NCI-H460 (cell line): ENCODE measurements around the gene RIMBP2. TPM values are rescaled to one million over a fixed set of nuclear protein-coding genes. Genes with fewer than 3 reads are reported as not detected.

Experiments used
- DNase-seq: peaks from one replicate; pipeline ENCODE4 v3.0.0-alpha.2; 2016; ENCODE audit warnings: low read depth; ENCODE audit errors: extremely low read depth
- total RNA-seq: library from RNA; depleted of rRNA; stranded (reverse); fragments of >200 nt; shearing (Covaris generic); gene quantifications from 2 replicates; pipeline ENCODE4 v1.2.3, GENCODE V29; 2014

The RIMBP2 gene
- total RNA-seq, 1 experiment from 2014 or later: 0.02 TPM

DNA sequence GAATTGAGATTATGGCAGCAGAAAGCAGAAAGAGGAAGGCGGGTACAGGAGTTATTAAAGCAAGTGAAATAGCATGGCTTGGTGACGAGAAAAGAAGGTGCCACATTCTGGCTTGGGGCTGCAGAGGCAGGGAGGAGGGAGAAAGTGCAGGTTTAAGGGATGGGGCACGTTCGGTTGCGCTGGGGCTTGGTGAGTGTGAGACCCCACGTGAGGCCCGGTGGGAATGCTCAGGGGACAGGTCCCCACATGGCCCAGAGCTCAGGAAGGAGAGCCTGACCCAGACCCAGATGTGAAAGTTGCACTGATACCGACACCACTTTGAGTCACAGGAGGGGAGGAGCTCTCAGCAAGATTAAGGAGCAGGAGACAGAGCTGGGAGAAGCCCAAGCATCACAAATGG lies 191.3 kb downstream of the RIMBP2 start:
- DNase-seq: no peak

DNA sequence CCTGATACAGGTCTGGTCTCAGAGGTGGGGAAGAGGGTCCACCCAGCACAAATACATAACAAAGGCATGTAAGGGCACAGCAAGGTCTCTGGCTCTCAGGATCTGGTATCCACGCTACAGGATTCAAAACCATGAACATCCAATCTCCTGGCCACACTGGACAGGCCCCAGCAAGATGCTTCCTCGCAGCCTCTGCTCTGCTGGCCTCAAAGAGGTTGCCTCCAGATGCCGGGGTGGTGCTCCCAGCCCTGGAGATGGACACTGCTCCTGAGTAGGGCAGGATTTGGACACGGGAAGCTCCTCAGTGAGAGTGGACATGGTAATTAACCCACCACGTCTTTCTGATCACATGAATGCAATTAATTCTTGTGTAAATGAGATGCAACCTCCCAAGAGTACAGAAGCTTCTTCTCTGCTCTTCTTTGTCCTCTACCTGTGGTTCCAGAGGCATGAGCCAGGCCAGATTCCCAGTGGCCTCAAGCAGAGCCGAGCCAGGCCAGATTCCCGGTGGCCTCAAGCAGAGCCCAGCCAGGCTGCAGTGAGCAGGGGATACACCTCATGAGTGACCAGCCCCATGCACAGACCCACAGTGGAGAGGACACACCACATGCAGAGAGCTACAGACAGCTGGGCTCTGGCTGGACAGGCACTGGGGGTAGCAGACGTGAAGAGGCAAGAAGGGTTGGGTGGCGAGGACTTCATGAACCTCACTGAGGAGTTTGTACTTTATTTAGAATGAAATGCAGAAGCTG lies 192.1 kb downstream of the RIMBP2 start:
- DNase-seq: no peak

DNA sequence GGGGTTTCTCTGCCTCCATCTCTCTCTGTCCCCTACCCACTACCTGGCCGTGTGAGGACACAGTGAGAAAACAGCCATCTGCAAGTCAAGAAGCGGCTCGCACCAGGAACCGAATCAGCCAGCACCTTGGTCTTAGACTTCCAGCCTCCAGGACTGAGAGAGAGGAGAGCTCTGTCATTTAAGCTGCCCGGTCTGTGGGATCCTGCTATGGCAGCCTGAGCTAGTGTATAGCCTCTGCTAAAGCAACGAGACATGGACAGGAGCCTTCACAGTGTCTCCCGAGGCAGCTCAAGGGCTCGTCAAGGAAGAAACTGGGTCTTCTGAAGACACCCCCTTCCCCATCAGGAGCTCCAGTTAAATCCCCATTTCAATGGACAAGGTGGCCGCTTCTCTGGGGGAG lies 192.9 kb downstream of the RIMBP2 start:
- no peak for DNase-seq

DNA sequence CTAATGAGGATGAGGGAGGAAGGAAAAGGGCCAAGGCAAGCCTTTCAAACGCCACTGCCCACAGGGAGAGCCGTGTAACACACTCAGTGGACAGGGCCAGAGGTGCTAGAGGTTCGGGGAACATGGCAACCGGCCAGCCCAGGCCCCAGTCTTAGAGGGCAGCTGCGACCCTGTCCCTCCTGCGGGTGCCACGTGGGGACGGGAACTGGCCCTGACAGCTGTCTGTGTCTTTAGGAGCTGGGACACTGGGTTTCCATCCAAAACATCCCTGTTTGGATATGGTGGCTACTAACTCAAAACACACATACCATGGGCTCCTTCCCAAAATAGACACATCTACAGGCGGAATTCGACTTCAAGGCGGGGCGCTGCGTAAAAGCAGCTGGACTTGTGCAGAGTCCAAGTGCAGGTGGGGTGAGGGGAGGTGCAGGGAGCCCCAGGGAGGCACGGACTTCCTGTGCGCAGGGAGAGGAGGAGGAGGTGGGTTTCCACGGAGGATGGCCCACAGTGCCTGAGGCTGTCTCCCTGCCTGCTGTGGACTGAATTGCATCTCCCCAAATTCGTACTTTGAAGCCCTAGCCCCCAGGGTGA lies 193.8 kb downstream of the RIMBP2 start:
- DNase-seq: no peak

DNA sequence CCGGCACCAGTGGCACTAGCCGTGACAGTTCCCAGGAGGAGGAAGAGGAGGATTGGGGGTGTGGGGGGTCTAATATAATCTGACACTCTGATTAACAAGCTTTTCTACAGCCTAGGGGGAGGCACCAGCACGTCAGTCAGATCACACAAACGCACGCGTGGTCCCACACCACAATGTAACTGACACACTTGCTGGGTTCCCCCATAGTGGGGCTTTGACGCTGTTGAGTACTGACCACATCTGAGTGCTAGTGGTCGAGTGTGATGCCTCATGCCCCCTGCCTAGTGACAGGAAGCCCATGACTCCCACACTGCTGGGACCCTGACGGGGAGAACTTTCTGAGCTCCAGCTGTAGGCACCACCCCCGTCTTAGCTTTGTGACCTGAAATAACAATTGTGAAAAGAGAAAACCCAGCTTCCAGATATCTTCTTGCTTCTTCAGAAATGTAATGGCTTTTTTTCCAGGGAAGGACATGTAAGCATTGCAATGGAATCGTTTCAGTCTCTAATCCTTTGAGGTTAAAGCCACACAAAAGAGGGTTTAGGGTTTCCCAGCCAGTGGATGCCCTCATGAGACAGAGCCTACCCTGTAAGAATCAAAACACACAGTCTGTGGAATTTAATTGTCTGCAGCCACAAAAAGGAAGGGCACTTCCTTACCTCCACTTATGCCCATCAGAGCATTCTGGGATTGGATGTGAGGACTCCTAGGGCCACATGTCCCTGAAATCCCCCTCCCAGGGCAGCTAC lies 194.5 kb downstream of the RIMBP2 start:
- no peak for DNase-seq

DNA sequence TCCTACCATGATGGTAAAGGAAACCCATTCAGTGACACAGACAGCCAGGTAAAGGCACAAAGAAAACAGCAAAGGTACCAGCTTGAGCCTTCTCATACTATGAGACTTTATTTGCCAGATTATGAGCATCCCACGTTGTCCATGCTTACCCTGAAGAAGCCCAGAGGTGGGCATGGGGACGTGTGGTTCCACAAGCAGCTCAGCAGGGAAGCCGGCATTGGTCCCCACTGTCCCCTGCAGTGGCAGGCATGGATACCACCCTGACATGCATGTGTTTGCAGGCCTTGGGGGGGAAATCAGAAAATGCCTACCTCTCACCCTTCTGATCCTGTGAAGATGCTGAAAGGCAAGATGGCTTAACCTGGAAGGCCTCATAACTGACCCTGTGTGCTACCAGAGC lies 195.3 kb downstream of the RIMBP2 start:
- DNase-seq: no peak

DNA sequence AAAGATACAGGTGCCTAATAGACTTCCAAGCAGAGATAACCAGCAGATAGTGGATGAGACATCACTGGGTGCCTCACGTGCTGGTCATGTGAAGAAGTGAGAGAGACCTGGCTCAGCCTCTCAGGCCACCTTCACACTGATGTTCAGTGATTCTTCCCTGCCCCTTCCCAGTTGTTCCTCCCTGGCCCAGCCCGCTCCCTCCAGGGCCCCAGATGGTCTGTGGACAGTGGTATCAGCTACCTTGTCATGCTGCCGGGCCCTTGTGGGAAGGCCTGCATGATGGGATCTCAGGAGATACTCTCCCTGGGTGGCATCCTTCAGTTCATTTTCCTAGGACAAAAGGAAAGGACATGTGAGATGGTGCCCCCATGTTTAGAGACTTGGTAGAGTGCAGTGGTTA lies 198.5 kb downstream of the RIMBP2 start:
- no peak for DNase-seq

DNA sequence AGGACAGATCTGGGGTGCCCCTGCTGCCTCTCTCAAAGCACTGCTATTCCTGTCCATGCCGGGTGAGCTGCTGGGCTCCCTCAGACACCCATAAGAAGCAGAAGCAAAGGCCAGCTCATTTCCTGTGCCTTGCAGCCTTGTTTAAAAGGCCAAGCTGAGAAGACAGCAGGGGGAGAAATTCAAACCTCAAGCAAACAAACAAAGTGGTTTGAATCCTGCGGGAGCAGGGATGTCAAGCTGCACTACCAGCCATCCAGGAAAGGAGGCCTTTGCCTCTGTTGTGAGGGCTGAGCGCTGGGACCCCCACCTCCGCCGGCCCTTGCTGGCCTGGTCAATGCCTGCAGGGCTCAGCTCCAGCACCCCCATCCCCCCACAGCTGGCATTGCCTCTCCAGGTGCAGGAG lies 201.9 kb downstream of the RIMBP2 start:
- no peak for DNase-seq

DNA sequence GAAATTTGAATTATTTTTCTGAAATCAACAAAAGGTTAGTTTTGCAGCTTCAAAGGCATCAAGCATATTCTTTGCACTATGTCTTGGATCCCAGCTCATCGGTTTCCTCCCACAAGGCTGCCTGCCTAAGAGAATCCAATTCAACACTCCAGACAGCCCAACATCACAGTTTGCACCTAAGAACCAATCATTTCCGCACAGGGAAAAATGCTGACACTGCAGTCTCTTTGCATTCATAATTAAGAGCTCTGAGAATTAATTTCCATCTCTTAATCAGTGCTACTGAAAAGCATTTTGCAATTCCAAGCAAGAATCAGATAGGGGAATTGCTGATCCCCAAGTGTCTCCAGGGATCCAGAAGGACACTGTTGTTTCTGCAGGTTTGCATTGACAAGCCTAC lies 202.5 kb downstream of the RIMBP2 start:
- no peak for DNase-seq

DNA sequence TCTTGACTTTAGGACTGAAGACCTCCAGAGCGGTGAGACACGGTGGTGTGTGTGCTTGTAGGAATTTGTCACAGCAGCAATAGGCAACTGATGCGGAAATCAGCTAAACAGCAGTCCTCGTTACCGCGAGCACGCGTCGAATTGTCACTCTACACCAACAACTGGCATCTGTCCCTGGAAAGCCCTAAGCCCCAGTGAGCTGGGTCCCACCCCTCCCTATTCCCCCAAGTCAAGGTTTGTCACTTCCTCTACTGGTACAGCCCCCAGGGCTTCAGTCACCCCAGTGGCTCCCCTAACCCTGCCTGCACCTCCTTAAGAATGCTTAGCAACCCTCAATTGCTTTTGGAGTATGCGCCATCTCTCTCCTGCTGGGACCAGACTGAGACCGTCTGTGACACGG lies 204.8 kb downstream of the RIMBP2 start:
- DNase-seq: no peak

DNA sequence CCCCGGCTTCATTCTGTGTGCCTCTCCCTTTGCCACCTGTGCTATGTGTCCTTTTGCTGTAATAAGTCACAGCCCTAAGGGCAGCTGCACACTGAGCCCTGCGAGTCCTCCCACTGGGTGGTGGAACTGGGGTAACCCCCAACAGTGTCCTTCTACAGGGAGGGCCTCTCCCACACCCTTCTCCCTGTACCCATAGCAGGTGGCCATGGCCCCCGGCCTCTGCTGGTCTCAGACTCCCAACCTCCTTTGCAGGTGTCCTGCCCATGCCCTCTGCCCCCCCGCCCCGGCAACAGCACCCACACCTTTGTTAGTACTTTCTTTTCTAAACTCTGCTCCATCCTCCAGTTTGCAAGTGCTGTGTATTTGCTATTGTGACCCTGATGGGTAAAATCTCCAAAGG lies 206.6 kb downstream of the RIMBP2 start:
- no peak for DNase-seq

DNA sequence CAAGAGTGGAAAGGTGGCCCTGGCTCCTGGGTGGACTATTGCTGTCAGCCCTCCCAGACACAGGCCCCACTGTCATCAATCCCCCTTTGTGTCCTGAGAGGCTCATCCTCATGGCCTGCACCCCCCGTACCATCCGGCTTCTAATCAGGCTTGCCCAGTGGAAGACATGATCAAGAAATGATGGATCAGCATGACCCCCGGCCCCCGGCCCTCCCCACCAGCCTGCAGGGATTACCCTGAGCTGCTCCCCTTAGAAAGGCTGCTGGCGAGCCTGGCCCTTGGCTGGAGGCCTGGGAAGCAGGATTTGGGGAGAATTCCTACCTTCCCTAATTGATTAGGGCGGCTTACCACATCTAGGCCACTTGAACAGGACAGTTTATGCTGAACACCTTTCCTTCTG lies 207.3 kb downstream of the RIMBP2 start:
- DNase-seq: no peak

DNA sequence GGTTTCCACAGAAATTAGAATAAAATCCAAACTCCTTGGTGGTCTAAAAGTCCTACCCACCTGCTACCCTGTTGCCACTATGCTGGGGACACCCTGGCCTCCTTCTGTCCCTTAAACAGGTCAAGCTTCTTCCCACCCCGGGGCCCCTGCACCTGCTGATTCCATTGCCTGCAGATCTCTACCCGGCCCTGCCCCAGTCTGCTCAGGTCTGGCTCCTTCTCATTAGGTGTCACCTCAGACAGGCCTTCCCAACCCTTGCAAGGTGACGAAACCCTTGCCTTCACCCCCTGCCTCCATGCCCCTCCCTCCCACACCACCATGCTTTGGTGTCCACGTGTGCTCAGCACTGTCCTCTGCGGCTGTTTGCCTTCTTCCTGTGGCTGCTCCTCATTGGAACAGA lies 207.8 kb downstream of the RIMBP2 start:
- no peak for DNase-seq

DNA sequence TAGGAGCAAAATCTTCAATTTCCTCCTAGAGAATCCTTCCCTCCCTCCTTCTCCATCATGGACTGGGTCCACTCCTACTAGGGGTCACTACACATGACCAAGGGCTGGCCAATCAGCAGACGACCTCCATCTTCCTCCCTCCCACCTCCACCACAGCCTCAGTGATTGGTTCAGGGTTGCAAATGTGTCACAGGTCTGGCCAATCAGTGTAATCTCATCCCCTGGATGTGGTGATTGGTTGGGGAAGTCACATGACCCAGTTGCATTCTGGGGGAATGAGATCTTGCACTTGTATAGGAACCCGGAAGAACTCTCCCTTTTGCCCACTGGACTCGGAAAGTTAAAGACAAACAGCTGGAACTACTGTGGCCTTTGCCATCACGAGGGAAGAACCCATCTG lies 209.3 kb downstream of the RIMBP2 start:
- DNase-seq: no peak

DNA sequence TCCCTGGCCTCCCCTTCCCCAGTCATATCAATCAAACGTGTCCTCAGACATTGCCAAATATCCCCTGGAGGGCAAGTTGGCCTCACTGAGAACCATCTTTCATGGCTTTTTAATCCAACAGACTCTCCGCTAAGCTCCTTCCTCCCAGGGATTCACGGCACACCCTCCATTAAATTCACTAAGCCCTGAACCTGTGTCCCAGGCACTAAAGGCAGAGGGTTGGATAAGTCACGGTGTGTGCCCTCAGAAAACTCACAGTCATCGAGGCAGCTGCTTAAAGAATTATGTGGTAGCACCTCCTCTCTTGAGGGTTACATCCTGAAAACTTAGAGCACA lies 211.3 kb downstream of the RIMBP2 start:
- DNase-seq: no peak

DNA sequence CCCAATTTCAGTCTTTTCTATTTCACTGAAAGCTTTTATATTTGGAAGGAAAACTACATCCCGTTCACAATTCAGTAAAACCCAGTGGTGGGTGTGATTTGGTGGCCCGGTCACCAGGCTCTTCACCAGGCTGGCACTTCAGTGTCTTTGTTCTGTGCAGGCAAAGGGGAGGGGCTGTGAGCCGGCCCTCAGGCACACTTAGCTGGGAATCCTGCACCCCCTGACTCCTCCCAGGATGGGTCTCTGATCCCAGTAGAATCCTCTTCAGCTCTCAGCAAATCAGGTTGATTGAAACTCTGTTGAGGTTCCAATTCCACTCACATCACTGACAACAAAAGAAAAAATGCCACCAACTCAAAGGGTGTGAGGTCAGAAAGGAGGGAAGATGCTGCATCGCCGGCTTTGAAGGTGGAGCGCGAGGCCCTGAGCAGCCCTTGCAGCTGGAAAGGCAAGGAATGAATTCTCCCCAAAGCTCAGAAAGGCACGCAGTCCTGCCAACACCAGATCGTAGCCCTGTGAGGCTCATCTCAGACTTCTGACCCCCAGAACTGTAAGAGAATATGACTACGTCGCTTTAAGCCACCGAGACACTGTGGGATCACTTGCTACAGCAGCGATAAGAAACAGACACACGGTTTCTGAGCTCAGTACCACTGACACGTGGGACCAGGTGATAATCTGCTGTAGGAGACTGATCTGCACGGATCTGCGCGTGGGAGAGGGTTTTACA lies 211.8 kb downstream of the RIMBP2 start:
- no peak for DNase-seq

DNA sequence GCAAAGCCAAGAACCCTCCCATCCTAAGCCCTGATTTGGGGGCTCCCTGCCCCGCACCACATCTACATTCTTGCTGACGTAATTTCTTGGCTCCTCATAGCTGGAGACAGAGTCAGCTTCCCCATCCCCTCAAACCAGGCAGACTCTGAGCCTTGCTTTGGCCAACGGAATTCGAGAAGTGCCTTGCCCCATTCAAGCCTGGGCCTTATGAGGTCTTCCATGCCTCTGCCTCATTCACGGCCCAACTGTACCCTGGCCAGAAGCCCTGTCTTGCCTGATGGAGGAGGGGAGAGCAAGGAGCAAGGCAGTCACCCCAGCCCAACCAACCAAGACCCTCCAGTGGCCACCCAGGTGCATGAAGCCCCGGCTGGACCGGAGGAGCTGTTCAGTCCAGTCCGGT lies 214.3 kb downstream of the RIMBP2 start:
- DNase-seq: no peak

DNA sequence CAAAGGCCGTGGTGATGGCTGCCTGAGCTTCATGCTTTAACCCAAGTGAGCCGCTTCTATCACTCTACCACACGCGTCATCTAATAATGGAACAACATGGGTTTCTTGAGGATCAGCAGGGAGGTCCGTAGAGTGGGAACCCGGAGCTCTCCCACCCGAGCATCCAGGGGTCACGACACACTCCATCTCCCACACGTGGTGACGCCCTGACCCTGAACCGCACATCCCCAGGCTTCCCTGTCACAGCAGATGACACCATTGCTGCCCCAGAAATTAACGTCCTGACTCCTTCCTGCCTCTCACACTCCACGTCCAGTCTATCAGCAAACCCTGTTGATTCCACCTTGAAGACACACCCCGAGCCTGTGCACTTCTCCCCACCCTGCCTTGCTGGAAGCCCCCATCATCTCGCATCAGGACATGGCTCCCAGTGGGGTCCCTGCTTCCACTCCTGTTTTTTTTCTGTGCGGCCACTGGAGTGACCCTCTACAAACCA lies 215.2 kb downstream of the RIMBP2 start:
- DNase-seq: no peak

DNA sequence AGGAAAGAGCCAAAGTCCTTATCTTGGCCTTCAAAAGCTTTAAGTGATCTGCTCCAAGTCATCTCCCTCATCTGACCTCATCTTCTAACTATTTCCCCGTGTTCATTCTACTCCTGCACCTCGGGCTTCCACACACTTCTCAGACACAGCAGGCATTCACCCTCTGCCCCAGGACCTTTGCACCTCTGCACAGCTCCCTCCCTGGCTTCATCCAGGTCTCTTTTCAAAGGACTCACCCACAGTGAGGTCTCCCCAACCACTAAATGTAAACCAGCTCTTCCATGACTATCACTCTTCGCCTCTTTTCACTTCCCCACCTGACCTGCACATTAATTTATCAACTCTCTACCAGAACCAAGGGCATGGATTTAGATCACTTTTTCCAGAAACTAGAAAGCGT lies 216.6 kb downstream of the RIMBP2 start:
- DNase-seq: no peak

DNA sequence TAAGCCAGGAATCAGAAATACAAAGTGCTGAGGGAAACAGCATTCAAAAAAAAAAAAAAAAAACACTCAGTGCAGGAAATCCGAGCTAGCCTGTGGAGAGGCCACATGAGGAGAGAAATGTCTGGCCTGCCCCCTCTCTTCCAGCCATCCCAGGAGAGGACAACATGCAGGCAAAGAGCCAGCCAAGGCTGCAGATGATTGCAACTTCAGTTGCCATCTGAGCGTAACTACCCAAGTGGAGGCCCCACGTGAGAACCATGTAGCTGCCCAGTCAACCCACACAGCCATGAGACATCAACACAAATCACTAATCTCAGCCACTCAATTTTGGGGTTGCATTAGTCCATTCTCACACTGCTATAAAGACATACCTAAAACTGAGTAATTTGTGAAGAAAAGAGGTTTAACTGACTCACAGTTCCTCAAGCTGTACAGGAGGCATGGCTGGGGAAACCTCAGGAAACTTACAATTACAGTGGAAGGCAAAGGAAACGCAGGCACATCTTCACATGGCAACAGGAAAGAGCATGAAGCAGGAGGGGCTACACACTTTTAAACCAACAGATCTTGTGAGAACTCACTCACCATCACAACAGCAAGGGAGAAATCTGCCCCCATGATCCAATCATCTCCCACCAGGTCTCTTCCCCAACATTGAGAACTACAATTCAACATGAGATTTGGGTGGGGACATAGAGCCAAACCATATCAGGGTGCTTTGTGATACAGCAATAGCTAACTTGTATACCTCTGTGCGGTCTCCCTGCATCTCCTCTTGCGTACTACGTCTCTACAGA lies 217.3 kb downstream of the RIMBP2 start:
- no peak for DNase-seq

DNA sequence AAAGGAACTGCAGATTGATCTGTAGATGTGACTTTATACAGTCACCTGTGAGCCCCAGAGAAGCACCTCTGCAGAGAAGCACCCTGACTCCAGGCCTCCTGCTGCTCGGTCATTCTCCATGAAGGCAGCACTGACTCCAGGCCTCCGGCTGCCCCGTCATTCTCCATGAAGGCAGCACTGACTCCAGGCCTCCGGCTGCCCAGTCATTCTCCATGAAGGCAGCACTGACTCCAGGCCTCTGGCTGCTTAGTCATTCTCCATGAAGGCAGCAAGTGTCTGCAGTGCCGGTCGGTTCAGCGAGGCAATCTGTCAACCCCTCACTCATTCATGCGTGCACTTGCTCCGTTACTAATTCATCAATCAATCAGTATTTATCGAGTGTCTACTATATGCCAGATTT lies 218.1 kb downstream of the RIMBP2 start:
- no peak for DNase-seq
